Panc1 (cell line): ENCODE results near the gene CD38. TPM values are rescaled to one million over a fixed set of nuclear protein-coding genes. Genes with fewer than 3 reads are reported as not detected.

Experiments
- ATAC-seq: fragments of 200-7000 bp; cut with Tn5 transposase; 2 replicates; pipeline ENCODE4 v1.9.1; 2020; ENCODE audit warnings: mild to moderate bottlenecking, moderate library complexity
- BruUV-seq: library from RNA; stranded (reverse); fragments of 400-500 nt; replicated peaks from 2 replicates; lab custom pipeline; 2021; lab: Mats Ljungman, UMichigan
- CTCF ChIA-PET: fragments of 300-600 bp; sonication (Branson Sonifier 250); formaldehyde crosslinking; loops from one replicate; lab custom pipeline; 2022; ENCODE audit warnings: antibody characterized with exemption; lab: Charles Lee
- POLR2A ChIA-PET: fragments of 300-600 bp; sonication (Branson Sonifier 250); formaldehyde crosslinking; loops from one replicate; lab custom pipeline; 2022; ENCODE audit warnings: antibody characterized with exemption; lab: Charles Lee
- DNase-seq: peaks from one replicate; pipeline ENCODE4 v3.0.0-alpha.2; 2010; ENCODE audit warnings: low read depth, low spot score
- H3K27ac ChIP-seq: 2 replicates; pipeline ENCODE4 v1.5.1; 2011; ENCODE audit warnings: mild to moderate bottlenecking, low read length, inconsistent platforms
- H3K27me3 ChIP-seq: fragments of 200-500 bp; sonication (Bioruptor generic); 2 replicates; pipeline ENCODE4 v1.6.0; 2014; ENCODE audit warnings: low read length, inconsistent platforms; ENCODE audit not compliant: control insufficient read depth, insufficient read depth
- H3K36me3 ChIP-seq: fragments of 200-500 bp; sonication (Bioruptor generic); 2 replicates; pipeline ENCODE4 v1.5.1; 2014; ENCODE audit warnings: inconsistent platforms, mild to moderate bottlenecking, low read length, moderate library complexity; ENCODE audit not compliant: control insufficient read depth, insufficient read depth
- H3K4me1 ChIP-seq: 2 replicates; pipeline ENCODE4 v1.5.1; 2011; ENCODE audit warnings: inconsistent platforms, mild to moderate bottlenecking, low read length, moderate library complexity; ENCODE audit not compliant: control insufficient read depth, insufficient read depth
- H3K4me3 ChIP-seq, 2 experiments: 2 replicates each; pipeline ENCODE4 v1.5.1; 2011 to 2012; ENCODE audit warnings: low read depth in 2 of 2, low read length in 2 of 2, mild to moderate bottlenecking in 2 of 2, inconsistent platforms in 1 of 2, moderate library complexity in 1 of 2
- H3K9me3 ChIP-seq: fragments of 200-500 bp; sonication (Bioruptor generic); 2 replicates; pipeline ENCODE4 v1.5.1; 2014; ENCODE audit warnings: low read depth, mild to moderate bottlenecking, inconsistent platforms, low read length, moderate library complexity; ENCODE audit not compliant: control insufficient read depth, insufficient read depth
- POLR2AphosphoS5 ChIP-seq: IDR thresholded peaks from 2 replicates; pipeline ENCODE4 v1.6.1; 2012; ENCODE audit warnings: mild to moderate bottlenecking, low read depth, low read length, moderate library complexity
- REST ChIP-seq, 2 experiments: IDR thresholded peaks; 2 replicates each; pipeline ENCODE4 v1.6.1; 2011 to 2012; ENCODE audit warnings: low read depth in 2 of 2, control low read depth in 1 of 2, low read length in 1 of 2, mild to moderate bottlenecking in 1 of 2, moderate library complexity in 1 of 2; ENCODE audit not compliant: insufficient read depth in 1 of 2
- SIN3A ChIP-seq: IDR thresholded peaks from 2 replicates; pipeline ENCODE4 v1.6.1; 2012; ENCODE audit warnings: low read depth, mild to moderate bottlenecking, low read length, moderate library complexity, borderline replicate concordance; ENCODE audit not compliant: insufficient read depth
- TCF7L2 ChIP-seq: IDR thresholded peaks from 2 replicates; pipeline ENCODE4 v1.6.1; 2011; ENCODE audit warnings: mild to moderate bottlenecking, low read depth, low read length, inconsistent platforms
- in situ Hi-C: cut with HindIII; loops from 2 replicates; pipeline ENCODE4 v1.10.0; 2016; ENCODE audit warnings: low sequenced_read_pairs, low pct_unique_long_range_greater_than_20kb
- intact Hi-C: fragments of 100-400 bp; cut with micrococcal nuclease; formaldehyde crosslinking; loops from one replicate; pipeline ENCODE4 v1.10.0; 2022; ENCODE audit not compliant: unreplicated experiment
- total RNA-seq: library from RNA; stranded (reverse); gene quantifications from one replicate; pipeline ENCODE4 v1.2.1, GENCODE V29; 2021; ENCODE audit not compliant: unreplicated experiment
- TF ChIP-seq, protein P1 (sequence below): fragments of 450-650 bp; IDR thresholded peaks from 2 replicates; pipeline ENCODE4 v1.5.1; 2017; ENCODE audit warnings: mild to moderate bottlenecking

The CD38 gene
- total RNA-seq, 1 experiment from 2014 or later = 0.15 TPM

- H3K9me3 ChIP-seq = no peaks in the 10 kb centered on the region
- in situ Hi-C loops (no loop called here), intact Hi-C loops (loop anchor here (5.0 kb wide), 1 partner anchor 68 kb away; no protein-coding TSS in a partner anchor)
- no peak for ATAC-seq
- no peaks in the 10 kb centered on the region for H3K27me3 ChIP-seq
- TF ChIP-seq TCF7L2 = no peak
- TF ChIP-seq, protein P1, sequence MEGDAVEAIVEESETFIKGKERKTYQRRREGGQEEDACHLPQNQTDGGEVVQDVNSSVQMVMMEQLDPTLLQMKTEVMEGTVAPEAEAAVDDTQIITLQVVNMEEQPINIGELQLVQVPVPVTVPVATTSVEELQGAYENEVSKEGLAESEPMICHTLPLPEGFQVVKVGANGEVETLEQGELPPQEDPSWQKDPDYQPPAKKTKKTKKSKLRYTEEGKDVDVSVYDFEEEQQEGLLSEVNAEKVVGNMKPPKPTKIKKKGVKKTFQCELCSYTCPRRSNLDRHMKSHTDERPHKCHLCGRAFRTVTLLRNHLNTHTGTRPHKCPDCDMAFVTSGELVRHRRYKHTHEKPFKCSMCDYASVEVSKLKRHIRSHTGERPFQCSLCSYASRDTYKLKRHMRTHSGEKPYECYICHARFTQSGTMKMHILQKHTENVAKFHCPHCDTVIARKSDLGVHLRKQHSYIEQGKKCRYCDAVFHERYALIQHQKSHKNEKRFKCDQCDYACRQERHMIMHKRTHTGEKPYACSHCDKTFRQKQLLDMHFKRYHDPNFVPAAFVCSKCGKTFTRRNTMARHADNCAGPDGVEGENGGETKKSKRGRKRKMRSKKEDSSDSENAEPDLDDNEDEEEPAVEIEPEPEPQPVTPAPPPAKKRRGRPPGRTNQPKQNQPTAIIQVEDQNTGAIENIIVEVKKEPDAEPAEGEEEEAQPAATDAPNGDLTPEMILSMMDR = no peak
- TF ChIP-seq SIN3A = no peak
- TF ChIP-seq POLR2AphosphoS5 = no peak
- no peak for TF ChIP-seq REST (IDR thresholded peaks at IDR 0.05; ENCODE audit: insufficient read depth in 1 of 2, low read depth in 2 of 2, low read length in 1 of 2)
- no peaks in the 10 kb centered on the region for H3K4me1 ChIP-seq
- no peak for DNase-seq
- ChIA-PET POLR2A (no interaction called here), CTCF (no interaction called here)
- H3K4me3 ChIP-seq = no peak overlapping the region
- BruUV-seq = no TSS peak
- H3K27ac ChIP-seq = no peak overlapping the region
- H3K36me3 ChIP-seq = no peaks in the 10 kb centered on the region
Observed at GRCh38 chr4:15809466-15809865, 31.3 kb downstream of the CD38 start.

DNA sequence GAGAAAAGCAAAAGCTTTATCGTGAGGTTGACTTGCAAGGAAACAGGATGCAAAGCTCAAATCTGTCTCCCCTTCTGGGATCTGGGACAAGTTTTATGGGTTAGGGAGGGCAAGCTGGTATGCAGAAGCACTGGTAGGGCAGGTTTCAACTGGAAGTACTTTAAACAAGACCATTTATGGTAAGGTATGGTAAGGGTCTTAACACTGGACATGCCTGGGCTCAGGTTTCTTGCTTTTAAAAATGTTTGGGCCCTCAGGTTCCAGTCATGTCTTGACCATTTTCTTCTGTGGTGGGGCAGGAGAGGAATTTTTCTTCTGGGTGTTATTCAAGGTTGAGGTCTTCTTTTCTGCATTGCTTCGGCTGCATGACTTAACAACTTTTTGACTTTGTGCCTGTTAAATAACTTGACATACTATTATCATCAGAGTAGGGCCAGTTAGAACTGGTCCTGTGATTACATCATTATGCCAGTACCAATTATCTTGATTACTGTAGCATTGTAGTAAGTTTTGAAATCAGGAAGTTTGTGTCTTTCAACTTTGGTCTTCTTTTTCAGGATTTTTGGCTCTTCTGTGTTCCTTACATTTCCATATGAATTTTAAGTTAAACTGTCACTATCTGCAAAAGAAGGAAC lies 33.7 kb downstream of the CD38 start:
- no peak for ATAC-seq
- POLR2A ChIA-PET = no interaction called here
- Histone ChIP-seq H3K4me3 (no peak overlapping the region), H3K27ac (no peak overlapping the region), H3K36me3 (no peaks in the 10 kb centered on the region), H3K4me1 (no peaks in the 10 kb centered on the region), H3K27me3 (no peaks in the 10 kb centered on the region), H3K9me3 (no peaks in the 10 kb centered on the region)
- CTCF ChIA-PET = no interaction called here
- intact Hi-C loops = no loop called here
- DNase-seq = no peak
- no TSS peak for BruUV-seq
- in situ Hi-C loops = no loop called here
- no peak for TF ChIP-seq SIN3A

GRCh38 chr4:15832523-15833451 lies 54.7 kb downstream of the CD38 start:
- Histone ChIP-seq H3K27ac (no peak overlapping the region), H3K36me3 (no peaks in the 10 kb centered on the region), H3K27me3 (no peaks in the 10 kb centered on the region), H3K4me1 (no peaks in the 10 kb centered on the region), H3K9me3 (no peaks in the 10 kb centered on the region), H3K4me3 (no peak overlapping the region)
- intact Hi-C loops = no loop called here
- ChIA-PET POLR2A (no interaction called here), CTCF (no interaction called here)
- in situ Hi-C loops = no loop called here
- TF ChIP-seq REST (IDR thresholded peaks at IDR 0.05; ENCODE audit: insufficient read depth in 1 of 2, low read depth in 2 of 2, low read length in 1 of 2) (no peak), TCF7L2 (no peak), POLR2AphosphoS5 (no peak), SIN3A (no peak)
- TF ChIP-seq, protein P1 = no peak
- DNase-seq (no peak), ATAC-seq (no peak)
- no TSS peak for BruUV-seq
